Fibroblast of the aortic adventitia (primary cell): Measurements from ENCODE around the gene QKI. TPM values are rescaled to one million over a fixed set of nuclear protein-coding genes. Genes with fewer than 3 reads are reported as not detected.

ENCODE experiments used
- DNase-seq: peaks from one replicate; pipeline ENCODE4 v3.0.0-alpha.2; 2010; ENCODE audit warnings: low read depth
- H3K4me3 ChIP-seq: 2 replicates; pipeline ENCODE4 v1.5.1; 2011; ENCODE audit warnings: low read depth, mild to moderate bottlenecking, control low read depth, low read length, moderate library complexity
- total RNA-seq: library from RNA; depleted of rRNA; stranded (reverse); fragments of >200 nt; gene quantifications from 2 replicates; pipeline ENCODE4 v1.2.3, GENCODE V29; 2012; ENCODE audit warnings: low replicate concordance
- TF ChIP-seq, protein P1 (sequence below): IDR thresholded peaks from 2 replicates; pipeline ENCODE4 v1.5.1; 2011; ENCODE audit warnings: mild to moderate bottlenecking, low read length, control low read depth, inconsistent platforms; ENCODE audit not compliant: insufficient read depth

QKI gene
- total RNA-seq, 1 donor, result 125 TPM

DNA sequence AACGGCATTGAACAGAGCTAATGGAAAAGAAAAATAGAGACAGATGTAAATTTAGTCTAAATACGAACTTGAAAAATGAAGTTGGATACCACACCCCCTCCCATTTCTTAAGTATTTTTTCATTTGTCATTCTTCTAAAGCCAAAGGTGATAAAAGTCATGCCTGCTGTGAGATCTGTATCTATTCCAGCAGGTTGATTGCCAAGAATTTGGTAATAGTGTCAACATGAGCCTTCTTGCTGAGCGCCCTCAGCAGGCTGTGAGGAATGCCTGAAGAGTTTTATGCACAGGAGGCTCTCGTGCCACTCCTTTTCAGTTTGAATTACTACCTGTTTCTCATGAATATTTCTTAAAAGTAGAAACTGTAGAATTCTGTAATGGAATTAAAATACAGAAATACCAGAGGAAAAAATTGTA lies 165.4 kb downstream of the QKI start:
- TF ChIP-seq, protein P1, sequence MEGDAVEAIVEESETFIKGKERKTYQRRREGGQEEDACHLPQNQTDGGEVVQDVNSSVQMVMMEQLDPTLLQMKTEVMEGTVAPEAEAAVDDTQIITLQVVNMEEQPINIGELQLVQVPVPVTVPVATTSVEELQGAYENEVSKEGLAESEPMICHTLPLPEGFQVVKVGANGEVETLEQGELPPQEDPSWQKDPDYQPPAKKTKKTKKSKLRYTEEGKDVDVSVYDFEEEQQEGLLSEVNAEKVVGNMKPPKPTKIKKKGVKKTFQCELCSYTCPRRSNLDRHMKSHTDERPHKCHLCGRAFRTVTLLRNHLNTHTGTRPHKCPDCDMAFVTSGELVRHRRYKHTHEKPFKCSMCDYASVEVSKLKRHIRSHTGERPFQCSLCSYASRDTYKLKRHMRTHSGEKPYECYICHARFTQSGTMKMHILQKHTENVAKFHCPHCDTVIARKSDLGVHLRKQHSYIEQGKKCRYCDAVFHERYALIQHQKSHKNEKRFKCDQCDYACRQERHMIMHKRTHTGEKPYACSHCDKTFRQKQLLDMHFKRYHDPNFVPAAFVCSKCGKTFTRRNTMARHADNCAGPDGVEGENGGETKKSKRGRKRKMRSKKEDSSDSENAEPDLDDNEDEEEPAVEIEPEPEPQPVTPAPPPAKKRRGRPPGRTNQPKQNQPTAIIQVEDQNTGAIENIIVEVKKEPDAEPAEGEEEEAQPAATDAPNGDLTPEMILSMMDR, result no peak
- H3K4me3 ChIP-seq, result no peak overlapping the region
- DNase-seq, result peak; percentile 13

- TF ChIP-seq, protein P1, result no peak
- H3K4me3 ChIP-seq, result no peak overlapping the region
- no peak for DNase-seq
Observed at GRCh38 chr6:163580311-163581030, 166.0 kb downstream of the QKI start.

- TF ChIP-seq, protein P1, result no peak
- H3K4me3 ChIP-seq, result no peak overlapping the region
- no peak for DNase-seq
Observed at GRCh38 chr6:163583558-163583957, 169.0 kb downstream of the QKI start.

- DNase-seq, result peak; percentile 90
- TF ChIP-seq, protein P1, result no peak
- H3K4me3 ChIP-seq, result peak overlapping the region; percentile 11
Observed at GRCh38 chr6:163585932-163586437, 171.5 kb downstream of the QKI start.

- no peak overlapping the region for H3K4me3 ChIP-seq
- DNase-seq, result no peak
- TF ChIP-seq, protein P1, result no peak
Observed at GRCh38 chr6:163586888-163587287, 172.4 kb downstream of the QKI start.

GRCh38 chr6:163588220-163588919 lies 173.9 kb downstream of the QKI start:
- TF ChIP-seq, protein P1, result no peak
- no peak for DNase-seq
- no peak overlapping the region for H3K4me3 ChIP-seq
